HCT116 (cell line): Measurements from ENCODE around the gene LAPTM4A. TPM values are rescaled to one million over a fixed set of nuclear protein-coding genes. Genes with fewer than 3 reads are reported as not detected.

Experiments used
- ATAC-seq: fragments of 200-7000 bp; cut with Tn5 transposase; 2 replicates; pipeline ENCODE4 v1.9.1; 2020; ENCODE audit warnings: mild to moderate bottlenecking, moderate library complexity
- BruUV-seq: library from RNA; stranded (reverse); fragments of 400-500 nt; replicated peaks from 2 replicates; lab custom pipeline; 2021; lab: Mats Ljungman, UMichigan
- CTCF ChIA-PET: fragments of 300-600 bp; sonication (Branson Sonifier 250); formaldehyde crosslinking; loops from one replicate; lab custom pipeline; 2021; ENCODE audit warnings: antibody characterized with exemption; lab: Charles Lee
- POLR2A ChIA-PET: fragments of 300-600, 350-600 bp; sonication (Branson Sonifier 250); formaldehyde crosslinking; loops from one replicate; lab custom pipeline; 2021; ENCODE audit warnings: antibody characterized with exemption; lab: Charles Lee
- RAD21 ChIA-PET, 2 experiments: fragments of 300-600 bp; sonication (Branson Sonifier 250); formaldehyde crosslinking; loops; one replicate each; lab custom pipeline; 2023; ENCODE audit warnings: low total read pairs in 2 of 2; ENCODE audit not compliant: uncharacterized antibody in 2 of 2, unreplicated experiment in 2 of 2, low non-redundant PET in 1 of 2; lab: Charles Lee
- DNase-seq: peaks from one replicate; pipeline ENCODE4 v3.0.0-alpha.2; 2010; ENCODE audit warnings: low read depth, low spot score
- H2AFZ ChIP-seq: fragments of 200-600 bp; shearing (Covaris generic), sonication (generic); 2 replicates; pipeline ENCODE4 v1.6.1; 2017; ENCODE audit warnings: low read depth, mixed run types, mixed read lengths, antibody characterized with exemption, low read length; ENCODE audit not compliant: poor library complexity, severe bottlenecking
- H3K27ac ChIP-seq: 2 replicates; pipeline ENCODE4 v1.5.1; 2012; ENCODE audit warnings: low read depth, low read length
- H3K27me3 ChIP-seq: fragments of 200-600 bp; sonication (generic); 2 replicates; pipeline ENCODE4 v1.6.1; 2016; ENCODE audit warnings: mixed run types, low read length, mixed read lengths; ENCODE audit not compliant: insufficient read depth
- H3K36me3 ChIP-seq, 2 experiments: fragments of 200-500 bp in 1 of 2; fragments of 200-600 bp in 1 of 2; sonication (Bioruptor generic) in 1 of 2; sonication (generic) in 1 of 2; 2 replicates each; pipeline versions ENCODE4 v1.5.1 to v1.6.1; 2014 to 2016; ENCODE audit warnings: low read length in 2 of 2, inconsistent platforms in 1 of 2, mixed read lengths in 1 of 2, mixed run types in 1 of 2; ENCODE audit not compliant: insufficient read depth in 2 of 2, control insufficient read depth in 1 of 2
- H3K4me1 ChIP-seq, 2 experiments: fragments of 200-600 bp in 1 of 2; sonication (generic) in 1 of 2; 2 replicates each; pipeline versions ENCODE4 v1.5.1 to v1.6.1; 2012 to 2017; ENCODE audit warnings: low read length in 2 of 2, inconsistent platforms in 1 of 2, mild to moderate bottlenecking in 1 of 2, mixed read lengths in 1 of 2, mixed run types in 1 of 2, moderate library complexity in 1 of 2; ENCODE audit not compliant: insufficient read depth in 2 of 2, control insufficient read depth in 1 of 2
- H3K4me2 ChIP-seq: fragments of 200-600 bp; sonication (generic); 2 replicates; pipeline ENCODE4 v1.6.1; 2017; ENCODE audit warnings: mixed run types, low read length, mixed read lengths
- H3K4me3 ChIP-seq, 2 experiments: fragments of 200-600 bp in 1 of 2; sonication (generic) in 1 of 2; replicated peaks in 1 of 2; 2 replicates each; pipeline ENCODE4 v1.5.1; 2011 to 2016; ENCODE audit warnings: low read length in 2 of 2, control low read depth in 1 of 2, low read depth in 1 of 2, mild to moderate bottlenecking in 1 of 2, mixed read lengths in 1 of 2, mixed run types in 1 of 2
- H3K79me2 ChIP-seq: fragments of 200-600 bp; sonication (generic); 2 replicates; pipeline ENCODE4 v1.6.1; 2017; ENCODE audit warnings: mild to moderate bottlenecking, mixed run types, low read length, moderate library complexity, mixed read lengths; ENCODE audit not compliant: insufficient read depth
- H3K9ac ChIP-seq: fragments of 200-600 bp; sonication (generic); 2 replicates; pipeline ENCODE4 v1.6.1; 2016; ENCODE audit warnings: low read length, mixed read lengths
- H3K9me2 ChIP-seq: fragments of 200-600 bp; sonication (generic), shearing (Covaris generic); 2 replicates; pipeline ENCODE4 v1.6.1; 2017; ENCODE audit warnings: mixed run types, mild to moderate bottlenecking, moderate library complexity; ENCODE audit not compliant: insufficient read depth
- H3K9me3 ChIP-seq, 2 experiments: fragments of 200-500 bp in 1 of 2; fragments of 200-600 bp in 1 of 2; sonication (Bioruptor generic) in 1 of 2; sonication (generic) in 1 of 2; 2 replicates each; pipeline ENCODE4 v1.6.1; 2014 to 2017; ENCODE audit warnings: low read length in 2 of 2, mixed read lengths in 2 of 2, inconsistent platforms in 1 of 2, low read depth in 1 of 2, mild to moderate bottlenecking in 1 of 2, mixed run types in 1 of 2, moderate library complexity in 1 of 2; ENCODE audit not compliant: control insufficient read depth in 1 of 2, insufficient read depth in 1 of 2
- H4K20me1 ChIP-seq: fragments of 200-600 bp; sonication (generic), shearing (Covaris generic); 2 replicates; pipeline ENCODE4 v1.6.1; 2017; ENCODE audit warnings: mixed run types, mild to moderate bottlenecking, moderate library complexity; ENCODE audit not compliant: insufficient read depth
- CBX3 ChIP-seq: IDR thresholded peaks from 2 replicates; pipeline ENCODE4 v1.6.1; 2012; ENCODE audit warnings: low read depth
- ELF1 ChIP-seq: IDR thresholded peaks from 2 replicates; pipeline ENCODE4 v1.6.1; 2012; ENCODE audit warnings: low read depth, borderline replicate concordance
- EZH2phosphoT487 ChIP-seq: fragments of 200-600 bp; IDR thresholded peaks from 2 replicates; pipeline ENCODE4 v1.6.1; 2018; ENCODE audit warnings: antibody characterized with exemption, borderline replicate concordance
- FOSL1 ChIP-seq: IDR thresholded peaks from 2 replicates; pipeline ENCODE4 v1.6.1; 2012; ENCODE audit warnings: low read depth
- POLR2A ChIP-seq: IDR thresholded peaks from 2 replicates; pipeline ENCODE4 v1.7.0; 2011; ENCODE audit warnings: borderline replicate concordance; ENCODE audit not compliant: insufficient read depth, insufficient read length; ENCODE audit errors: extremely low read depth
- POLR2AphosphoS5 ChIP-seq: IDR thresholded peaks from 2 replicates; pipeline ENCODE4 v1.6.1; 2011; ENCODE audit warnings: mild to moderate bottlenecking, low read depth, low read length, moderate library complexity
- SP1 ChIP-seq: IDR thresholded peaks from 2 replicates; pipeline ENCODE4 v1.6.1; 2012; ENCODE audit warnings: low read depth
- YY1 ChIP-seq: IDR thresholded peaks from 2 replicates; pipeline ENCODE4 v1.6.1; 2011; ENCODE audit warnings: low read length, low read depth, moderate library complexity, mild to moderate bottlenecking; ENCODE audit not compliant: insufficient replicate concordance; ENCODE audit errors: extremely low read depth
- intact Hi-C: fragments of 100-400 bp; cut with micrococcal nuclease; formaldehyde crosslinking; loops from 2 replicates; pipeline ENCODE4 v1.10.0; 2022
- total RNA-seq: library from RNA; stranded (reverse); gene quantifications from one replicate; pipeline ENCODE4 v1.2.1, GENCODE V29; 2021; ENCODE audit not compliant: unreplicated experiment
- TF ChIP-seq, protein P1 (sequence below): IDR thresholded peaks from 2 replicates; pipeline ENCODE4 v1.6.1; 2012; ENCODE audit warnings: low read depth
- TF ChIP-seq, protein P2 (sequence below): IDR thresholded peaks from 2 replicates; pipeline ENCODE4 v1.6.1; 2011; ENCODE audit warnings: mild to moderate bottlenecking, low read length, moderate library complexity; ENCODE audit not compliant: insufficient replicate concordance; ENCODE audit errors: extremely low read depth
- TF ChIP-seq, protein P3 (sequence below): IDR thresholded peaks from 2 replicates; pipeline ENCODE4 v1.6.1; 2012
- TF ChIP-seq, protein P4 (sequence below): IDR thresholded peaks from 2 replicates; pipeline ENCODE4 v1.6.1; 2012

The LAPTM4A gene
- total RNA-seq, 1 experiment from 2014 or later = 84.5 TPM

DNA sequence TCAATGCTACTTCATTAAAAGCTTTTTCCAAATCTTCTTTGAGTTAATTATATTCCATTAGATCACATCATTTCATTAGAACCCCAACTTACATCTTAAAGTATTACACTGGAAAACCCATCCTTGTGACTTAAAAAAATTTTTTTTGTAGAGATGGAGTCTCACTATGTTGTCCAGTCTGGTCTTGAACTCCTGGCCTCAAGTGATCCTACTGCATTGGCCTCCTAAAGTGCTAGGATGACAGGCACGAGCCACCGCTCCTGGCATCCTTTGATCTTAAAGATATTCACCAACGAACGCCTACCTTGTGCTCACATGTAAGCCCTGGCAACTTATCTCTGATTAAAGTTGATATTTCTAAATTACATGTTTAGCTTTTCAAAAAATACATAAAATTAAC lies 6.7 kb downstream of the LAPTM4A start:
- POLR2A ChIA-PET = no interaction called here
- peaks cover 73% of the 10 kb centered on the region for H3K79me2 ChIP-seq
- no TSS peak for BruUV-seq

More for the DNA sequence above, 6.7 kb downstream of the LAPTM4A start:
- no peaks in the 10 kb centered on the region for H4K20me1 ChIP-seq
- TF ChIP-seq, protein P1, sequence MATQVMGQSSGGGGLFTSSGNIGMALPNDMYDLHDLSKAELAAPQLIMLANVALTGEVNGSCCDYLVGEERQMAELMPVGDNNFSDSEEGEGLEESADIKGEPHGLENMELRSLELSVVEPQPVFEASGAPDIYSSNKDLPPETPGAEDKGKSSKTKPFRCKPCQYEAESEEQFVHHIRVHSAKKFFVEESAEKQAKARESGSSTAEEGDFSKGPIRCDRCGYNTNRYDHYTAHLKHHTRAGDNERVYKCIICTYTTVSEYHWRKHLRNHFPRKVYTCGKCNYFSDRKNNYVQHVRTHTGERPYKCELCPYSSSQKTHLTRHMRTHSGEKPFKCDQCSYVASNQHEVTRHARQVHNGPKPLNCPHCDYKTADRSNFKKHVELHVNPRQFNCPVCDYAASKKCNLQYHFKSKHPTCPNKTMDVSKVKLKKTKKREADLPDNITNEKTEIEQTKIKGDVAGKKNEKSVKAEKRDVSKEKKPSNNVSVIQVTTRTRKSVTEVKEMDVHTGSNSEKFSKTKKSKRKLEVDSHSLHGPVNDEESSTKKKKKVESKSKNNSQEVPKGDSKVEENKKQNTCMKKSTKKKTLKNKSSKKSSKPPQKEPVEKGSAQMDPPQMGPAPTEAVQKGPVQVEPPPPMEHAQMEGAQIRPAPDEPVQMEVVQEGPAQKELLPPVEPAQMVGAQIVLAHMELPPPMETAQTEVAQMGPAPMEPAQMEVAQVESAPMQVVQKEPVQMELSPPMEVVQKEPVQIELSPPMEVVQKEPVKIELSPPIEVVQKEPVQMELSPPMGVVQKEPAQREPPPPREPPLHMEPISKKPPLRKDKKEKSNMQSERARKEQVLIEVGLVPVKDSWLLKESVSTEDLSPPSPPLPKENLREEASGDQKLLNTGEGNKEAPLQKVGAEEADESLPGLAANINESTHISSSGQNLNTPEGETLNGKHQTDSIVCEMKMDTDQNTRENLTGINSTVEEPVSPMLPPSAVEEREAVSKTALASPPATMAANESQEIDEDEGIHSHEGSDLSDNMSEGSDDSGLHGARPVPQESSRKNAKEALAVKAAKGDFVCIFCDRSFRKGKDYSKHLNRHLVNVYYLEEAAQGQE = no peak
- TF ChIP-seq, protein P2, sequence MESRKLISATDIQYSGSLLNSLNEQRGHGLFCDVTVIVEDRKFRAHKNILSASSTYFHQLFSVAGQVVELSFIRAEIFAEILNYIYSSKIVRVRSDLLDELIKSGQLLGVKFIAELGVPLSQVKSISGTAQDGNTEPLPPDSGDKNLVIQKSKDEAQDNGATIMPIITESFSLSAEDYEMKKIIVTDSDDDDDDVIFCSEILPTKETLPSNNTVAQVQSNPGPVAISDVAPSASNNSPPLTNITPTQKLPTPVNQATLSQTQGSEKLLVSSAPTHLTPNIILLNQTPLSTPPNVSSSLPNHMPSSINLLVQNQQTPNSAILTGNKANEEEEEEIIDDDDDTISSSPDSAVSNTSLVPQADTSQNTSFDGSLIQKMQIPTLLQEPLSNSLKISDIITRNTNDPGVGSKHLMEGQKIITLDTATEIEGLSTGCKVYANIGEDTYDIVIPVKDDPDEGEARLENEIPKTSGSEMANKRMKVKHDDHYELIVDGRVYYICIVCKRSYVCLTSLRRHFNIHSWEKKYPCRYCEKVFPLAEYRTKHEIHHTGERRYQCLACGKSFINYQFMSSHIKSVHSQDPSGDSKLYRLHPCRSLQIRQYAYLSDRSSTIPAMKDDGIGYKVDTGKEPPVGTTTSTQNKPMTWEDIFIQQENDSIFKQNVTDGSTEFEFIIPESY = no peak
- TF ChIP-seq EZH2phosphoT487 (no peak), FOSL1 (no peak), YY1 (no peak), POLR2AphosphoS5 (no peak), POLR2A (no peak), CBX3 (no peak), ELF1 (no peak), SP1 (no peak)
- TF ChIP-seq, protein P3, sequence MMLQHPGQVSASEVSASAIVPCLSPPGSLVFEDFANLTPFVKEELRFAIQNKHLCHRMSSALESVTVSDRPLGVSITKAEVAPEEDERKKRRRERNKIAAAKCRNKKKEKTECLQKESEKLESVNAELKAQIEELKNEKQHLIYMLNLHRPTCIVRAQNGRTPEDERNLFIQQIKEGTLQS = no peak
- TF ChIP-seq, protein P4, sequence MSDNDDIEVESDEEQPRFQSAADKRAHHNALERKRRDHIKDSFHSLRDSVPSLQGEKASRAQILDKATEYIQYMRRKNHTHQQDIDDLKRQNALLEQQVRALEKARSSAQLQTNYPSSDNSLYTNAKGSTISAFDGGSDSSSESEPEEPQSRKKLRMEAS = no peak
- H3K9ac ChIP-seq = no peak overlapping the region
- H3K27ac ChIP-seq = no peak overlapping the region
- intact Hi-C loops = no loop called here
- no peak overlapping the region for H3K4me2 ChIP-seq
- H3K9me3 ChIP-seq = no peaks in the 10 kb centered on the region
- ChIA-PET CTCF (no interaction called here), RAD21 (no interaction called here)
- no peaks in the 10 kb centered on the region for H3K27me3 ChIP-seq
- DNase-seq = no peak
- ATAC-seq = no peak
- H3K4me3 ChIP-seq = no peak overlapping the region
- H3K36me3 ChIP-seq = peaks cover 5 to 8% of the 10 kb centered on the region in 2 experiments; a peak in 3 of 4 replicates
- H3K9me2 ChIP-seq = no peaks in the 10 kb centered on the region
- peaks cover under 1% of the 10 kb centered on the region in 2 experiments; a peak in 3 of 4 replicates for H3K4me1 ChIP-seq
- H2AFZ ChIP-seq = no peak overlapping the region
